Posterior vena cava (tissue), 2 donors: ENCODE data around the gene EXOC4. TPM values are rescaled to one million over a fixed set of nuclear protein-coding genes. Genes with fewer than 3 reads are reported as not detected.
"Not testable (repeated sequence)": the region's sequence is repeated elsewhere in the genome, so short reads cannot be mapped to it uniquely, and the experiment has no call there.

Experiments used
- DNase-seq: peaks from one replicate; pipeline ENCODE4 v3.0.0-alpha.2; 2020; ENCODE audit warnings: low spot score
- intact Hi-C, 2 donors: fragments of 100-400 bp; cut with DNase I; formaldehyde crosslinking; loops; one replicate each; pipeline versions ENCODE4 v1.14.1 to v1.14.2; 2022 to 2023
- total RNA-seq, 2 donors: library from RNA; stranded (reverse); fragmentation: NEBNext Ultra II Directional; extraction: Animal tissue kit (Norgen Biotek cat#: 25700); gene quantifications; one replicate each; pipeline ENCODE4 v1.2.1, GENCODE V29; 2021
- donor health status: DM: yes; HTN: yes; CAD: no.
- donor health status: DM: yes; HTN: yes; CAD: no.

The EXOC4 gene
- total RNA-seq, 2 donors from 2014 or later = 66.0 to 70.6 TPM

DNA sequence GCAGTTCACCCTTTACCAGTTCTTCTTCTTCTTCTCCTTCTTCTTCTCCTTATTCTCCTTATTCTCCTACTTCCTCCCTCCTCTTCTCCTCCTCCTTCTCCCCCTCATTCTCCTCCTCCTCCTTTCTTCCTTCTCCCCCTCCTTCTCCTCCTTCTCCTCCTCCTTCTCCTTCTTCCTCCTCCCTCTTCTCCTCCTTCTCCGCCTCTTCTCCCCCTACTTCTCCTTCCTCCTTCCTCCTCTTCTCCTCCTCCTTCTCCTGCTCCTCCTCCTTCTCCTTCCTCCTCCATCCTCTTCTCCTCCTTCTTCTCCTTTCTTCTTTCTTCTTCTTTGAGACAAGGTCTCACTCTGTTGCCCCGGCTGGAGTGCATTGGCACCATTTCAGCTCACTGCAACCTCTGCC, 816.3 kb downstream of the EXOC4 start:
- intact Hi-C loops = no loop called here
- DNase-seq = no peak

DNA sequence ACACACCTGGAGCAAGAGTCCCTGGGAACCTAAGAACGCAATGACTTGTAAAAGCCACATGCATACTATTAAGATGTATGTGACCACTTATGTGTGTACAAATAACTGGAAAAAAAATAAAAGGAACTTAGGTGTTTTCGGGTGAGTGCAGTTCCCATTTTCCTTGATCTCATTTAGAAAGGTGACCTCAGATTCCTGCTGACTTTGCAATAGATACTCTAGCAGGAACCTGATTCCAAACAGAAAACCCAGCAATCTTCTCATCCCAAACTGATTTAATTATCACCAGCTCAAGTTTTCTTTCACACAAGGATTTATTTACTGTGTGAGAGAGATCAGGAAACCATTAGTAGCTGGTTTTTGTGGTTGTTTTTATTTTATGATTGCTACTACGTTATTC, 817.8 kb downstream of the EXOC4 start:
- DNase-seq = no peak
- intact Hi-C loops = no loop called here

DNA sequence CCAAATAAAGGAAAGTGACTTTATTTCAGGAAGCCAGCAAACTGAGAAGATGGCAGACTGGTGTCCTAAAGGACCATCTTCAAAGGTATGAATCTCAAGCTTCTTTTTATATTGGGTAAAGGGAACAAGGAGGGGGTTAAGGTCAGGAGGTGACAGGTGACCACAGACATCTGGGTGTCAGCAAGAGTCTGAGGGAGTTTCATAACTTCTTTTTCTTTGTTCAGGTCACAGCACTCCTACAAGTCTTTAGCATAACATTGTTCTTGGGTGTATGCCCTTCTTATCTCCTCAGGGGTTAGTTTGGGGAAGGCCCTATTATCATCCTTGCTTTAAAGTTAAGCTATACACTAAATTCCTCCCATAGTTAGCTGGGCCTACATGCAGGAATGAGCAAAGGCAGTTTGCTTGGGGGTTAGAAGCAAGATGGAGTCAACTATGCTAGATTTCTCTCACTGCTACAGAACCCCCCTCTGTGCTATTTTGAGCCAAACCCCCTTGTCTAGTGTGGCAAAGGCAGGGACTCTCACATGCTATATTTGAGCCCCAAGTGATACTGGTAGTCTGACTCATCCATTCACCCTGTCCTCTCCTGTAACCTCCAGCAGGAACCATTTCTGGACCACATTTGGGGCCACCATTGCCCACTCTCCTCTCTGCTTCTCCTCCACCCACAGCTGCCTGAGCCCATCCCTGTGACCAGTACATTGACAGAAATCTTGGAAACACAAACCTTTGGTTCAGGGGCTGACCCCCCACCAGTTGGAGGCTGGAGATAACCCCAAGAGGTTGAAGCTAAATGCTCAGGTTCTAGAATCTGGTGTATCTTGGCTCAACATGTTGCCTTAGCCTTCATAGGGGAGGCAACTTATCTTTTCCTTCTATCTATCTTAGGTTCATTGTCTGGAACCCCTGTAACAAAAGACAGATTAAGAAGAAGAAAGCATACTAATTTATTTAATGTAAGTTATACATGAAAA, 818.8 kb downstream of the EXOC4 start:
- intact Hi-C loops = no loop called here
- no peak for DNase-seq

DNA sequence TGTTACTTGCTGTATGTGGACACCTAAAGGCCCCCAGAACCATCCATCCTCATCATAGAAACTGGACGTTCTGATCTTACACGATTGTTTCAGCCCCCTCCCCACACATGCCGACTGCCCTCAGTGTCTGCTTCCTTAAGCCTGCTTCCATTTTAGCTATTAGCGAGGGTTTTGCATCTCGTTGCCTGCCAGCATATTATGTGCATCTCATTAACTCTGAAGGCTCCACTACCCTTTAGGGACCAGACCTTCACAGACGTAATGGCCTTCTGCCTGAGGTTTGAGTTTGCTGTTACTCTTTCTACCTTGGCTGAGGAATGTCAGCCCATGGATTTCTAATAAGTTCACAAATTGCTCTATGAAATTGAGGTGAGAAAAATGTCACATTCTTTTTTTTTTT, 820.4 kb downstream of the EXOC4 start:
- no peak for DNase-seq
- intact Hi-C loops = no loop called here

DNA sequence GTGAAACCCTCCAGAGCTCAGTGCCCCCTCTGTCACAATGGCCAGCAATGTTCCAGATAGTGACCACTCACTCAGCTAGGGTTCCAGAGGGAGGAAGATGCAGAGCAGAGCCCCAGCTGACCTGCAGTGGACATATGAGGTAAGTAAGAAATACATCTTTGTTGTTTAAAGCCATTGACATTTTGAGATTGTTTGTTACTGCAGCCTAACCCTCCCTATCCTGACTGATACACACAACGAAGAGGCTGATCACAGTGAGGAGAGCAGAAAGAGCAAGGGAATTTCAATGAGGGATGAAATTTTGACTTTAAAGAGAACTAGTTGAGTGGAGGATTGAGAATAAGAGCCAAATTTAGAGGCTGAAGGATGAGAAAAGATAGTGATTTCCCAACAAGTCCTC, 822.9 kb downstream of the EXOC4 start:
- no peak for DNase-seq

DNA sequence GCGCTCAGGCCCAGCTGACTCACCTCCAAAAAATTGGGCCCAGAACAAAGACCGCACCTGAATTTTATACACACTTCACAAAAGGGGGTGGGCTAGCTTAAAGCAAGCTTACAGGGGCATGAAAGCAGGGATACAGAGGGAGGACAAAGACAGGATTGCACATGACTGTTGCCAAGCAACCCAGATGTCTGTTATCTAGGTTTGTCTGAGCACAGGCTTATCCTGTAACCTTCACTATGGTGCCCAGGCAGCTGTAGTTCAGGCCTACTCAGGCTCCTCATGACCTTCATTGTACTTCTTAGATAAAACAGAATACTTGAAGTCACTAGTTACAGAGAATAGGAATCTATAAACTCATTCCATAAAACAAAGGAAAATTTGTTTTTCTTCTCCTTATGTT, 824.7 kb downstream of the EXOC4 start:
- intact Hi-C loops, DNase-seq: not testable (repeated sequence)

More for the DNA sequence above, 822.9 kb downstream of the EXOC4 start:
- intact Hi-C loops = no loop called here

DNA sequence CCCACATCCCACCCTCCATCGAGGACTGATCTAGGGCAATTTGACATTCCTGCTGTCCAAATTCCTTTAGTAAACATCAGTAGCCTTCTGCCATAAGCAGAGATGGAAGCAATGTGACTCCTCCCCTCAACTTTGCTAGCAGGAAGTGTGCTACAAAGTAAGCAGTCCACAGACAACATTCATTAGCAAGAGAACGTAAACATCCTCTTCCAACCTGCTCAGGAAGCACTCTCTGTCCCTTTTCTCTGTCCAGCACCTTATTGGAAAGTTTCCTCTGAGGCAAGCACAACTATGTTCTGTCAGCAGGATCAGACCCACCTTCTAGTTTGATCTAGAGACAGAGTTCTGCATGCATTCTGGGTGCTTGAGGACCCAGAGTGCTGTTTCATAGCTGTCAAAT, 826.1 kb downstream of the EXOC4 start:
- DNase-seq = no peak
- intact Hi-C loops = no loop called here

DNA sequence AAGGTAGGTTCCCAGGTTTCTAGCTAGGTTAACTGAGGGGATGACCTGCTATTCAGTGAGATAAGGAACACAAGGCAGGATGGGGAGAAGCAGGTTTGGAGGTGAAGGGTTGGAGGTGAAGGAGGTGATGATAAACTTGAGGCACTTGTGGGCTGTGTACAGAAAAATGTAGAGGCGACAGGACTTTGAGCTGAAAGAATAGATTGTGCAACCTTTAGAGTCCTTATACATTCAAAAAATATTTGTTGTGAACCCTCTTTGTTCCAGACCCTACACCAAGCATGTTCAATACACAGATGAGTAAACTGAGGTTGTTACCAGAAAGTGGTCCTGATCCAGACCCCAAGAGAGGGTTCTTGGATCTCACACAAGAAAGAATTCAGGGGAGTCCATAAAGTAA, 828.8 kb downstream of the EXOC4 start:
- intact Hi-C loops = no loop called here
- DNase-seq = no peak

DNA sequence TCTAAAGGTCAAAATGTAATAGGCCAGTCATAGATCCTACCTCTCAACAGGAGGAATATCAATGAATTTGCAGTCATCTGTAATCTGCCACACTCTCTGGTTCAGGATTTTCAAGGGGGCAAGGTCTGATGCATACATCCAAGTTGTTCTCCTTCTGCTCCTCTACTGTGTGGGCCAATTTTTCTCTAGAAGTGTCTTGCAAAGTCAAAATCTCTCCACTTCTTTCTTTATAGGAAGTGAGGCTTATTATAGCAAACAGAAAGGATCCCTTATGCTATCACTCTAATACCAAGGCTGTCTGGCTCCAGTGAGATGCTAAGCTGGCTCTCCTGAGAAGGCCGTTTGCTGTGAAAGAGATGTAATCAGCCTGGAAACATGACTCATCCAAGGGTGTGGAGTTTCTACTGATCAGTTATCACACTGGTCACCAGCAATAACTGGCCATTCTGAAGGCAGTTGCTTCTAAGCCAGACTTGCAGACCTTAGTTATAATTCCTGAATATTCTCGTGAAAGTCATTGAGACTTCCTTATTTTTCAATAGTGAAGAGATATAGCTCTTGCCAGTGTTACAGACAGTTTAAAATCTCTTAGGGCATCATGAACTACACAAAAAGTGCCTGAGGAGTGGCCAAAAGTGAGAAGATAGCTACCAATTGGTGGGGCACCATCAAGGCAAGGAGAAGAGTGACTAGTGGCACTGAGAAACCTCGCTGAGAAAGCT, 831.0 kb downstream of the EXOC4 start:
- intact Hi-C loops = no loop called here
- DNase-seq = no peak

DNA sequence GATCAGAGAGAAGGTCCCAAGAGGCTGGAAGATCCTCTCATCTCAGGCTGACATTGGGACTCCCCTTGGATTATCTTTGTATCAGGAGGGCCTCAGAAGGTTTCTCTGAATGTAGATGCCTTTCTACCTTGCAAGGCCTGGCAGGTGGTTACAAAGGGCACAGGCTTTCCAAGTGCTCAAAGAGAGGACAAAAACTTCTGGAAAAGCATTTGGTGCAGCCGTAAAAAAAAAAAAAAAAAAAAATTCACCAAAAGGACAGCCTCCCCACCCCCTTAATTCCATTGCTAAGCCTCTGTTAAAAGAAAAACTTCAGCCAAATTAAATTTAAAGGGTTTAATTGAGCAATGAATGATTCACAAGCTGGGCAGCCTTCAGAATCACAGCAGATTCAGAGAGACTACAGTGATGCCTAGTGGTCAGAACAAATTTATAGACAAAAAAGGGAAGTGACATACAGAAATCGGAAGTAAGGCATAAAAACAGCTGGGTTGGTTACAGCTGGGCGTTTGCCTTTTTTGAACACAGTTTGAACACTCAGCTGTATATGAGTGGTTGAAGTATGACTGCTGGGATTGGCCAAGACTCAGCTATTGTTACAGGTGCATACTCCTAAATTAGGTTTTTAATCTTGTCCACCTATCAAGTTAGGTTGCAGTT, 831.7 kb downstream of the EXOC4 start:
- intact Hi-C loops = no loop called here
- DNase-seq = no peak

DNA sequence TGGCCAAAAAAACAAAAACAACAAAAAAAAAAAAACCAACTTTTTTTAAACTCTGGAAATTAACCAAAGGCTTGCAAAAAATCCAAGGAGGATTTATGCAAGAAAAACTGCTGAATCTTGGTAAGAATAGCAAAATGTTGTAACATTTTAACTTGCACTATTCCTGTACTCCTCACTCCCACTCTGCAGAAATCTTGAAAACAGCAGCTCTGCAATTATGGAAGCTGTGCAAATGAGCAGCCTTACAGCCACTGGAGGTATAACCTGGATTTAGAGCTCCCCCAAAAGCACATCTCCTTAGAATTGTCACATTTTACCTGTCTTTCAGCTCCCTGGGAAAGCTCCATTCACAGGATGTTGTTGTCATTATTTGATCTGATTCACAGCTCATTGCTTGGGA, 832.4 kb downstream of the EXOC4 start:
- no peak for DNase-seq
- intact Hi-C loops = no loop called here

DNA sequence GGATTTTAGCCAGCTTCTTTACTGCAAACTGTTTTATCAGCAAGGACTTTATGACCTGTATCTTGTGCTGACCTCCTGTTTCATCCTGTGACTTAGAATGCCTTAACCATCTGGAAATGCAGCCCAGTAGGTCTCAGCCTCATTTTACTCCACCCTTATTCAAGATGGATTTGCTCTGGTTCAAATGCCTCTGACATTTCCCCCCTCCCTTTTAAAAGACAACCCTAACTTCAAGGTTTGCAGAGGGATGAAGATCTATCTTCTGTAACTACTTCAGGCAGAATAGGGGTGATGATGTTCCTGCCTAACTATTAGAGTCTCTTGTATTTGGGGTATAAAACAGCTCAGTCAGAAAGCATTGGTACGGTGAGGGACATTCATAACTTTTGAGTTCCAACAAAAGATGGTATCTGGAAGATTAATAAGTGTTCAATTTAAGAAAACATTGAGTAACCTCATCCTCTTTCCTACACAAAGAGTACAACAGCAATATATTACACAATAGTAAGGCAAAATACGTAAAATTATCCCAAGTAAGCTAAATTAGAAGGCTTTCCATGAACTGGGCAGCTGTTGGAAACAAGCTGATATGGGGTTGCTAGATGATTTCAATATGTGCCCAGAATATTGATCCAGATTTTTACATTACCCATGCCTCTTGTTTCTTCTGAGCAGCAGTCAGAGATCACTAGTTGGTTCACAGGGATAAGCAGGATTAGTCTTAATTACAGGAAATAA, 834.3 kb downstream of the EXOC4 start:
- intact Hi-C loops = no loop called here
- DNase-seq = no peak

DNA sequence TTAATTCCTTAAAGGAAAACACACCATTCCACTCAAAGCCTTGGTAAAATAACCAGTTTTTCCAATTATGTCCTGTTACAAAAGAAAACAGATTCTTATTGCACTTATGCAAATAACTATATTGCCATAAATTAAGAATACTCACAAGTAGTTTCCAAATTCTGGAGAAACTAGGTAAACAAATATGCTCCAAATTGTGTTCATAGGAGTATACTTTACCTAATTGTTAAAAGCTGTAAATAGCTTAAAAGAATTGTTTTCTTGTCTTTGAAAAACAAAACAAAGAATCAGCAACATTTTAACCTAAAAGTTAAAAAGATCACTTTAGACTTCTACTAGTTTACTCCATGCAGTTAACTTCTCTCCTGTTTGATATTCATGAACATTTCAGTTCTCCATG, 835.3 kb downstream of the EXOC4 start:
- intact Hi-C loops = no loop called here
- no peak for DNase-seq

DNA sequence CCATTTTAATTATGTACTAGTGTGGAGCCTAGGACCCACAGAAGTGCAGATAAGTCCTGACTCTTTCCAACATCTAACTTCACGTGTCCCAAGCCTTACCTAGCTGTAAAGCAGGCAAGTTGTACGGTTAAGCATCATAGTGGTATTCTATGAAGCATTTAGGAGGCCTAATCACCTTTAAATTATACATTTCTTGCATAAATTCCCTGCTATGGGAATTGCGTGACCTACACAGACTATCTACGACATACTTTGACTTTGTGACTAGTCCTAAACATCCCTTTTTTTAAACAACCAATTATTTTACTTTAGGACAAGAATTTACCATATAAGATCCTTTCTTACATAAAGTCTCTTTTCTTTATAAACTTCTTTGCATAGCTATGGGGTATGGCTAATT, 836.6 kb downstream of the EXOC4 start:
- DNase-seq = no peak
- intact Hi-C loops = no loop called here

DNA sequence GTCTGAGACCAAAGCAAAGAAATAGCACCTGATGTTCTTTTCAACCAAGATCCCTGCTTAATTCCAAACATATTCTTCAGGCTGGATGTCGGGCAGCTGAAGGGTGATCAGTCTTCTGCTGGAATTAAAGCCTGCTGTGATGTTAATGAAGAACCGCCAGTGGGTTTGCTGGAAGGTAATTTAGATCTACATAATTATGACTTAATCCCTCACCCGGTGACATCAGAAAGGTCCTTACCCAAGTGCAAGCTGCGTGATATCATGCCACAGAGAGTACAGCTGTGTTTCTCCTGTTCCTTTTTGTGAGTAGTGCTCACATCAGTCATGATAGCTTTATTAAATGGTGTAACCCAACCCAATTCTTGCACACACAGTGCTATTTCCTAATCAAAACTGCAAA, 845.2 kb downstream of the EXOC4 start:
- no peak for DNase-seq

DNA sequence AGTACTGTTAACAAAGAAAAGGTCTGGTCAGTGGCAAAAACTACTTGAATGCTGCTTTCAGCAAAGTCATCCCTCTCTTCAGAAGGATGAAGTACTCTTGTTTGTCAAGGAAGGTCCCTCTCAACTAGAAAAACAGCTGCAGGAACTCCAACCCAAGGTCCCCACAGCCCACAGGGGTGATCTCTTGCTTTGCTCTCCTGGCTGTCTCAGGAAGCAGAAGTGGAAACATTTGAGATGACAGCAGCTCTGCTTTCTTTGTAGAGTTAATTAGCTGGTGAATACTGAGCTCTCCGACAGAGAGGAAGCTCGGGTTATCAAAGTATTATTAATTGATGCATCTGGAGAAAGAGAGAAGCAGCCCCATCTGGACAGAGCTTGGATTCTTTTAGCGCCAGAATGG, 848.8 kb downstream of the EXOC4 start:
- DNase-seq = no peak
- intact Hi-C loops = no loop called here

More for the DNA sequence above, 845.2 kb downstream of the EXOC4 start:
- intact Hi-C loops = no loop called here

DNA sequence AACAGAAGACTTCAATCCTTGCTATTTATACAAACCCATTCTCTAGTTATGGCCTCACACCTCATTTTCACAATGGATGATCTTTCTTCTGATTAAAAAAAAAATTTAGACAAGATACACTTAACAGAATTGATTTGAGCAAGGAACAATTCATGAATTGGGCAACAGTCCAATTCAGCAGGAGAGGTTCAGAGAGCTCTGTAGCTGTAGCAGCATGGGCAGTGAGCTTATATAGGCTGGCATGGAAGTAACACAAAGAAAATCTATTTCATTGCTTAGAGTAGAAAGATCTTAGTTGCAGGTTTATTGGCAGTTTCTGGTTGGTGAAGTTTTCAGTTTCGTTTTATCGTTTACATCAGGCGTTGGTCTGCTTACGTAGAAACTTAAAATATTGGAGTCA, 851.3 kb downstream of the EXOC4 start:
- DNase-seq = no peak
- intact Hi-C loops = no loop called here

DNA sequence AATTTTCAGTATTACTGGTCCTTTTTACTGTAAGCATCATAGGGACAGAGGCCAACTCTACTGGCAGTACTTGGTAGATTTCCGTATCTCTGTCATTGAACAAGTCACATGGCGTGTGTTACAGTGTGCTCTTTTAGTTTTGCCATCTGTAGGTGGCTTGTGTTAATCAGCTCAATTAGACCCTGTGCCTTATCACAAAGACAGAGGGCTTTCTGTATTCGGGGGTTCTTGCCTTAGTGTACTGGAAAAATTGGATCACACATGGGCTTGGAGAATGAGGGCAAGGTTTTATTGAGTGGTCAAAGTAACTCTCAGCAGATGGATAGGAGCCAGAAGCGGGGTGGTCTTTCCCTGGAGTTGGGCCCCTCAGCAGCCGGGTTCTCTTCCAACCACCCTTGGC, 853.0 kb downstream of the EXOC4 start:
- no peak for DNase-seq
- intact Hi-C loops = loop anchor here in 1 of 2 donors (5.0 kb wide), 1 partner anchor 819 kb away; no protein-coding TSS in a partner anchor

DNA sequence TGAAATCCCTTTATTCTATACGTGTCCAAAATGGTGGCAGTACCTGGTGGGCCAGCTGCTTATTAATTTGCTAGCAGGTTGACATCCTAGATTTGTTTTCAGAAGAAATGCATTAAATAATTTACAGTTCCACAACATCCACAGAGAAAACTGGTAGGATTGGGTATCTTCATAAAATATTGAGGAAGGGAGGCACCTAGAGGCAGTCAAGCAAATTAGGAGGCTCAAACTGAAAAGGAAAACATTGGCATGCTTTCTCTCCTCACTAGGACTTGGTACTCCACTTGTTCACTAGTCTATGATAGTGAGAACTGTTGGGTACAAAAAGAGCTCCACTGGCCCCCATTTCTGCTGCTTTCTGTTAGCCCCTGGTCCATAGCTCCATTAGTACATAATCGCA, 855.9 kb downstream of the EXOC4 start:
- intact Hi-C loops = loop anchor here in 1 of 2 donors (5.0 kb wide), 1 partner anchor 822 kb away; no protein-coding TSS in a partner anchor

More for the DNA sequence above, 855.9 kb downstream of the EXOC4 start:
- no peak for DNase-seq
